Bronchial epithelial cell (primary cell): Measurements from ENCODE around the gene DNAH7. TPM values are rescaled to one million over a fixed set of nuclear protein-coding genes. Genes with fewer than 3 reads are reported as not detected.
A peak's percentile ranks its signal among the peaks of the same experiment; 100 is the strongest.

Source experiments
- DNase-seq: peaks from one replicate; pipeline ENCODE4 v3.0.0-alpha.2; 2010; ENCODE audit warnings: low read depth
- FAIRE-seq: peaks from 2 replicates; lab custom pipeline; 2011; peaks lifted over from hg19 to GRCh38; lab: Jason Lieb, UNC
- H3K27me3 ChIP-seq: 2 replicates; pipeline ENCODE4 v1.5.1; 2011; ENCODE audit warnings: low read length; ENCODE audit not compliant: control insufficient read depth, insufficient read depth
- H3K36me3 ChIP-seq: 2 replicates; pipeline ENCODE4 v1.5.1; 2011; ENCODE audit warnings: low read length; ENCODE audit not compliant: control insufficient read depth, insufficient read depth
- H3K4me3 ChIP-seq: 2 replicates; pipeline ENCODE4 v1.5.1; 2011; ENCODE audit warnings: mild to moderate bottlenecking, low read depth, low read length, control low read depth
- CTCF ChIP-seq: IDR thresholded peaks from 2 replicates; pipeline ENCODE4 v1.5.1; 2011; ENCODE audit warnings: mild to moderate bottlenecking, moderate library complexity, low read length, control low read depth, inconsistent platforms; ENCODE audit not compliant: insufficient read depth, severe bottlenecking
- total RNA-seq: library from RNA; depleted of rRNA; stranded (reverse); fragments of >200 nt; gene quantifications from 2 replicates; pipeline ENCODE4 v1.2.1, GENCODE V29; 2014

The DNAH7 gene
- total RNA-seq, 1 donor from 2014 or later, result 0.26 TPM

- DNase-seq, result no peak
- TF ChIP-seq CTCF, result no peak
- H3K4me3 ChIP-seq, result no peak overlapping the region
- H3K36me3 ChIP-seq, result no peaks in the 10 kb centered on the region
- FAIRE-seq, result no peak
- no peaks in the 10 kb centered on the region for H3K27me3 ChIP-seq
These were observed 4.9 kb upstream of the DNAH7 start for GRCh38 chr2:196073521-196073920.

GRCh38 chr2:196067088-196067382, 1.6 kb downstream of the DNAH7 start:
- Histone ChIP-seq H3K4me3 (no peak overlapping the region), H3K36me3 (no peaks in the 10 kb centered on the region), H3K27me3 (peaks cover 2% of the 10 kb centered on the region)
- no peak for FAIRE-seq
- DNase-seq, result no peak
- no peak for TF ChIP-seq CTCF

- FAIRE-seq, result no peak
- TF ChIP-seq CTCF, result peak; percentile 42
- DNase-seq, result peak; percentile 33
- H3K4me3 ChIP-seq, result no peak overlapping the region
- H3K27me3 ChIP-seq, result peaks cover 2% of the 10 kb centered on the region
- no peaks in the 10 kb centered on the region for H3K36me3 ChIP-seq
These were observed 2.1 kb downstream of the DNAH7 start for GRCh38 chr2:196066291-196067087.

- no peak for TF ChIP-seq CTCF
- FAIRE-seq, result no peak
- DNase-seq, result no peak
- Histone ChIP-seq H3K4me3 (no peak overlapping the region), H3K36me3 (no peaks in the 10 kb centered on the region), H3K27me3 (peaks cover 2% of the 10 kb centered on the region)
These were observed 4.9 kb downstream of the DNAH7 start for GRCh38 chr2:196063773-196064172.

- Histone ChIP-seq H3K4me3 (no peak overlapping the region), H3K27me3 (no peaks in the 10 kb centered on the region), H3K36me3 (no peaks in the 10 kb centered on the region)
- FAIRE-seq (no peak), DNase-seq (peak; percentile 42)
- no peak for TF ChIP-seq CTCF
These were observed 9.1 kb downstream of the DNAH7 start for GRCh38 chr2:196059491-196059960.

GRCh38 chr2:196054631-196055030, 14.0 kb downstream of the DNAH7 start:
- DNase-seq (no peak), FAIRE-seq (no peak)
- Histone ChIP-seq H3K36me3 (no peaks in the 10 kb centered on the region), H3K27me3 (no peaks in the 10 kb centered on the region), H3K4me3 (no peak overlapping the region)
- TF ChIP-seq CTCF, result no peak
